CD8-positive, alpha-beta memory T cell (primary cell): ENCODE measurements around the gene HMCN1. TPM values are rescaled to one million over a fixed set of nuclear protein-coding genes. Genes with fewer than 3 reads are reported as not detected.

Experiments used
- CTCF ChIA-PET: fragments of 350-600 bp; sonication (Branson Sonifier 250); formaldehyde crosslinking; loops from one replicate; lab custom pipeline; 2021; ENCODE audit warnings: antibody characterized with exemption; lab: Charles Lee
- POLR2A ChIA-PET: fragments of 350-600 bp; sonication (Branson Sonifier 250); formaldehyde crosslinking; loops from one replicate; lab custom pipeline; 2021; ENCODE audit warnings: antibody characterized with exemption; lab: Charles Lee
- DNase-seq, 5 donors: peaks; one replicate each; pipeline versions ENCODE4 v3.0.0 to v3.0.0-alpha.2; 2020 to 2022; ENCODE audit warnings: mixed read lengths in 1 of 5
- H3K27ac ChIP-seq: one replicate; pipeline ENCODE4 v1.7.0; 2013; ENCODE audit warnings: low read depth, mild to moderate bottlenecking, low read length, moderate library complexity
- H3K27me3 ChIP-seq: 2 replicates; pipeline ENCODE4 v1.7.0; 2013; ENCODE audit warnings: low read length, mild to moderate bottlenecking; ENCODE audit not compliant: insufficient read depth, poor library complexity, severe bottlenecking
- H3K36me3 ChIP-seq: 2 replicates; pipeline ENCODE4 v1.7.0; 2013; ENCODE audit warnings: mild to moderate bottlenecking, low read length, moderate library complexity; ENCODE audit not compliant: insufficient read depth
- H3K4me1 ChIP-seq: 2 replicates; pipeline ENCODE4 v1.7.0; 2013; ENCODE audit warnings: mild to moderate bottlenecking, low read length, moderate library complexity; ENCODE audit not compliant: insufficient read depth
- H3K4me3 ChIP-seq: 2 replicates; pipeline ENCODE4 v1.7.0; 2013; ENCODE audit warnings: mild to moderate bottlenecking, low read length
- H3K9me3 ChIP-seq: 2 replicates; pipeline ENCODE4 v1.7.0; 2013; ENCODE audit warnings: mild to moderate bottlenecking, low read length
- H3K27ac Mint-ChIP-seq, 8 donors: one replicate each; pipeline ENCODE4 v1.8.0; 2020 to 2021; ENCODE audit warnings: mixed read lengths in 8 of 8, mild to moderate bottlenecking in 6 of 8, inconsistent platforms in 3 of 8, moderate library complexity in 3 of 8
- H3K27me3 Mint-ChIP-seq, 2 donors: one replicate each; pipeline ENCODE4 v1.8.0; 2020 to 2021; ENCODE audit warnings: mixed read lengths in 2 of 2, mild to moderate bottlenecking in 1 of 2, moderate library complexity in 1 of 2
- H3K36me3 Mint-ChIP-seq, 3 donors: one replicate each; pipeline ENCODE4 v1.8.0; 2020 to 2021; ENCODE audit warnings: mixed read lengths in 3 of 3, inconsistent platforms in 1 of 3, mild to moderate bottlenecking in 1 of 3
- H3K4me1 Mint-ChIP-seq, 3 donors: one replicate each; pipeline ENCODE4 v1.8.0; 2020 to 2021; ENCODE audit warnings: mixed read lengths in 3 of 3, inconsistent platforms in 1 of 3, mild to moderate bottlenecking in 1 of 3
- H3K4me3 Mint-ChIP-seq, 7 donors: one replicate each; pipeline ENCODE4 v1.8.0; 2020 to 2021; ENCODE audit warnings: mixed read lengths in 7 of 7, mild to moderate bottlenecking in 6 of 7, moderate library complexity in 4 of 7, inconsistent platforms in 2 of 7
- H3K9me3 Mint-ChIP-seq, 5 donors: one replicate each; pipeline ENCODE4 v1.8.0; 2020 to 2022; ENCODE audit warnings: mixed read lengths in 5 of 5, mild to moderate bottlenecking in 3 of 5, moderate library complexity in 2 of 5, inconsistent platforms in 1 of 5
- polyA plus RNA-seq: library from polyadenylated mRNA; unstranded; fragments of 300-500 nt; fragmentation: Illumina TruSeq; gene quantifications from one replicate; pipeline ENCODE4 v1.2.3, GENCODE V29; 2021
- total RNA-seq, 2 experiments: library from RNA; stranded (reverse); gene quantifications; one replicate each; pipeline ENCODE4 v1.2.3, GENCODE V29; 2021

HMCN1 gene
- total and polyA plus RNA-seq, 3 experiments from 2014 or later = 0.02 to 0.04 TPM; not detected in 1

GRCh38 chr1:185696422-185697150 lies 37.6 kb upstream of the HMCN1 start:
- Histone ChIP-seq H3K36me3 (no peaks in the 10 kb centered on the region), H3K27me3 (no peaks in the 10 kb centered on the region), H3K9me3 (no peaks in the 10 kb centered on the region), H3K4me1 (peaks cover 14% of the 10 kb centered on the region), H3K4me3 (no peak overlapping the region), H3K27ac (no peak overlapping the region)
- ChIA-PET CTCF (interaction anchor here (1.3 kb wide), 1 partner anchor 891 kb away, joined by 4 read pairs; no protein-coding TSS in a partner anchor), POLR2A (no interaction called here)
- H3K9me3 Mint-ChIP-seq = no peaks in the 10 kb centered on the region
- peaks cover 12 to 25% (median 22%) of the 10 kb centered on the region in 3 donors for H3K4me1 Mint-ChIP-seq
- H3K27ac Mint-ChIP-seq = no peak overlapping the region
- no peak for DNase-seq
- no peak overlapping the region for H3K4me3 Mint-ChIP-seq
- H3K27me3 Mint-ChIP-seq = peaks cover 7 to 34% of the 10 kb centered on the region in 2 donors
- H3K36me3 Mint-ChIP-seq = peaks cover 2 to 11% (median 4%) of the 10 kb centered on the region in 3 donors

- CTCF ChIA-PET = no interaction called here
- Mint-ChIP-seq H3K4me3 (no peak overlapping the region), H3K27me3 (peaks cover 6 to 30% of the 10 kb centered on the region in 2 donors), H3K36me3 (no peaks in the 10 kb centered on the region), H3K4me1 (peaks cover 0 to 15% (median 12%) of the 10 kb centered on the region in 3 donors), H3K27ac (no peak overlapping the region), H3K9me3 (no peaks in the 10 kb centered on the region)
- H3K27me3 ChIP-seq = no peaks in the 10 kb centered on the region
- no peak for DNase-seq
- no peaks in the 10 kb centered on the region for H3K9me3 ChIP-seq
- POLR2A ChIA-PET = no interaction called here
- peaks cover 2% of the 10 kb centered on the region for H3K4me1 ChIP-seq
- H3K4me3 ChIP-seq = no peak overlapping the region
- H3K27ac ChIP-seq = no peak overlapping the region
- H3K36me3 ChIP-seq = no peaks in the 10 kb centered on the region
Measured at GRCh38 chr1:185699874-185700273, 34.3 kb upstream of the HMCN1 start.

- Mint-ChIP-seq H3K4me1 (peaks cover 0 to 10% (median 7%) of the 10 kb centered on the region in 3 donors), H3K27ac (no peak overlapping the region), H3K36me3 (peaks cover 0 to 5% (median 0%) of the 10 kb centered on the region in 3 donors), H3K9me3 (no peaks in the 10 kb centered on the region), H3K4me3 (no peak overlapping the region), H3K27me3 (peaks cover 8 to 41% of the 10 kb centered on the region in 2 donors)
- H3K9me3 ChIP-seq = no peaks in the 10 kb centered on the region
- no peaks in the 10 kb centered on the region for H3K27me3 ChIP-seq
- H3K36me3 ChIP-seq = no peaks in the 10 kb centered on the region
- H3K4me1 ChIP-seq = no peaks in the 10 kb centered on the region
- H3K4me3 ChIP-seq = no peak overlapping the region
- no peak overlapping the region for H3K27ac ChIP-seq
- DNase-seq = no peak
- ChIA-PET CTCF (no interaction called here), POLR2A (no interaction called here)
Measured at GRCh38 chr1:185701650-185702049, 32.5 kb upstream of the HMCN1 start.

- H3K27me3 ChIP-seq = no peaks in the 10 kb centered on the region
- no peak for DNase-seq
- POLR2A ChIA-PET = no interaction called here
- no peak overlapping the region for H3K4me3 ChIP-seq
- no peak overlapping the region for H3K27ac ChIP-seq
- Mint-ChIP-seq H3K9me3 (peaks cover 0 to 4% (median 0%) of the 10 kb centered on the region in 5 donors), H3K36me3 (peaks cover 0 to 9% (median 0%) of the 10 kb centered on the region in 3 donors), H3K4me3 (no peak overlapping the region), H3K27ac (no peak overlapping the region), H3K27me3 (peaks cover 16 to 49% of the 10 kb centered on the region in 2 donors), H3K4me1 (peaks cover 0 to 10% (median 7%) of the 10 kb centered on the region in 3 donors)
- H3K36me3 ChIP-seq = no peaks in the 10 kb centered on the region
- CTCF ChIA-PET = no interaction called here
- H3K9me3 ChIP-seq = no peaks in the 10 kb centered on the region
- H3K4me1 ChIP-seq = no peaks in the 10 kb centered on the region
Measured at GRCh38 chr1:185704181-185704580, 30.0 kb upstream of the HMCN1 start.

- Mint-ChIP-seq H3K36me3 (peaks cover 0 to 4% (median 0%) of the 10 kb centered on the region in 3 donors), H3K27ac (no peak overlapping the region), H3K9me3 (peaks cover 0 to 4% (median 3%) of the 10 kb centered on the region in 5 donors), H3K27me3 (peaks cover 8 to 10% of the 10 kb centered on the region in 2 donors), H3K4me3 (no peak overlapping the region), H3K4me1 (no peaks in the 10 kb centered on the region)
- no peak for DNase-seq
- no peaks in the 10 kb centered on the region for H3K27me3 ChIP-seq
- H3K4me3 ChIP-seq = no peak overlapping the region
- H3K9me3 ChIP-seq = no peaks in the 10 kb centered on the region
- no peak overlapping the region for H3K27ac ChIP-seq
- no peaks in the 10 kb centered on the region for H3K4me1 ChIP-seq
- H3K36me3 ChIP-seq = no peaks in the 10 kb centered on the region
- ChIA-PET POLR2A (no interaction called here), CTCF (no interaction called here)
Measured at GRCh38 chr1:185716095-185716494, 18.1 kb upstream of the HMCN1 start.

GRCh38 chr1:185719021-185719420 lies 15.2 kb upstream of the HMCN1 start:
- Mint-ChIP-seq H3K9me3 (peaks cover 0 to 1% (median 0%) of the 10 kb centered on the region in 5 donors), H3K36me3 (peaks cover 0 to 2% (median 0%) of the 10 kb centered on the region in 3 donors), H3K27me3 (peaks cover 5 to 9% of the 10 kb centered on the region in 2 donors), H3K4me3 (no peak overlapping the region), H3K4me1 (no peaks in the 10 kb centered on the region), H3K27ac (no peak overlapping the region)
- Histone ChIP-seq H3K36me3 (no peaks in the 10 kb centered on the region), H3K4me1 (no peaks in the 10 kb centered on the region), H3K9me3 (no peaks in the 10 kb centered on the region), H3K27ac (no peak overlapping the region), H3K4me3 (no peak overlapping the region), H3K27me3 (no peaks in the 10 kb centered on the region)
- ChIA-PET CTCF (no interaction called here), POLR2A (no interaction called here)
- DNase-seq = no peak

- no peaks in the 10 kb centered on the region for H3K27me3 ChIP-seq
- ChIA-PET CTCF (no interaction called here), POLR2A (no interaction called here)
- H3K4me3 Mint-ChIP-seq = no peak overlapping the region
- H3K36me3 ChIP-seq = no peaks in the 10 kb centered on the region
- H3K9me3 Mint-ChIP-seq = no peaks in the 10 kb centered on the region
- no peak overlapping the region for H3K27ac Mint-ChIP-seq
- no peak overlapping the region for H3K4me3 ChIP-seq
- no peaks in the 10 kb centered on the region for H3K4me1 Mint-ChIP-seq
- no peak for DNase-seq
- no peaks in the 10 kb centered on the region for H3K9me3 ChIP-seq
- no peak overlapping the region for H3K27ac ChIP-seq
- H3K36me3 Mint-ChIP-seq = no peaks in the 10 kb centered on the region
- peaks cover 6 to 7% of the 10 kb centered on the region in 2 donors for H3K27me3 Mint-ChIP-seq
- H3K4me1 ChIP-seq = no peaks in the 10 kb centered on the region
Measured at GRCh38 chr1:185720633-185721272, 13.4 kb upstream of the HMCN1 start.

- no peaks in the 10 kb centered on the region for H3K4me1 Mint-ChIP-seq
- H3K27me3 Mint-ChIP-seq = peaks cover 6 to 7% of the 10 kb centered on the region in 2 donors
- Histone ChIP-seq H3K9me3 (no peaks in the 10 kb centered on the region), H3K27me3 (no peaks in the 10 kb centered on the region), H3K36me3 (no peaks in the 10 kb centered on the region), H3K27ac (no peak overlapping the region), H3K4me1 (no peaks in the 10 kb centered on the region), H3K4me3 (no peak overlapping the region)
- POLR2A ChIA-PET = no interaction called here
- no peak overlapping the region for H3K4me3 Mint-ChIP-seq
- CTCF ChIA-PET = no interaction called here
- H3K9me3 Mint-ChIP-seq = no peaks in the 10 kb centered on the region
- no peak for DNase-seq
- H3K36me3 Mint-ChIP-seq = no peaks in the 10 kb centered on the region
- no peak overlapping the region for H3K27ac Mint-ChIP-seq
Measured at GRCh38 chr1:185721553-185721952, 12.6 kb upstream of the HMCN1 start.
